Frontal cortex (tissue), 4 donors: ENCODE results near the gene CLEC16A. TPM values are rescaled to one million over a fixed set of nuclear protein-coding genes. Genes with fewer than 3 reads are reported as not detected.

ENCODE experiments used
- DNase-seq, 2 donors: peaks; one replicate each; pipeline ENCODE4 v3.0.0; 2012; ENCODE audit warnings: low spot score in 2 of 2
- FAIRE-seq: peaks from 2 replicates; lab custom pipeline; 2012; peaks lifted over from hg19 to GRCh38; lab: Jason Lieb, UNC
- total RNA-seq: library from RNA; depleted of rRNA; stranded (reverse); fragments of >200 nt; gene quantifications from one replicate; pipeline ENCODE4 v1.2.3, GENCODE V29; 2014
- donor health status: control.
- donor health status: control.
- donor health status: control.

The CLEC16A gene
- total RNA-seq, 1 donor from 2014 or later = 31.4 TPM

- DNase-seq = no peak
- no peak for FAIRE-seq
Observed at GRCh38 chr16:10981697-10982216, 37.4 kb downstream of the CLEC16A start.

GRCh38 chr16:10982465-10983150, 38.2 kb downstream of the CLEC16A start:
- FAIRE-seq = no peak

DNA sequence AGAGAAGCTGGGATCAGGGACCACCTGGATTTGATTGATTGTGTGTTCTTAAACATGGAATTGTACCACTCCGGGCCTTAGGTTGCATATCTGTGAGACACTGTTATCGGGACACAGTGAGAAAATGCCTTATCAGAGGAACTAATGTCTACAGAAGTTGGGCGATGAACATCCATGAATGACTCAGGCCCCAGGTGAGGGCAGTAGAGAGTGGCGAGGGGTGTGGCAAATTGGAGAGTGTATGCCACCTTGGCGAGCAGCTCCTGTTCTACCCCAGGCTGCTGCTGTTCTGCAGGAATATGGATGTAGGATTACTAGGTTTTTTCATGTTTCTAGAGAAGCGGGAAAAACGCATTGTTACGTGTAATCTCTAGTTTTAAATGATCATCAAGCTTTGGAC, 38.8 kb downstream of the CLEC16A start:
- no peak for FAIRE-seq
- no peak for DNase-seq

More at GRCh38 chr16:10982465-10983150, 38.2 kb downstream of the CLEC16A start:
- DNase-seq = no peak

DNA sequence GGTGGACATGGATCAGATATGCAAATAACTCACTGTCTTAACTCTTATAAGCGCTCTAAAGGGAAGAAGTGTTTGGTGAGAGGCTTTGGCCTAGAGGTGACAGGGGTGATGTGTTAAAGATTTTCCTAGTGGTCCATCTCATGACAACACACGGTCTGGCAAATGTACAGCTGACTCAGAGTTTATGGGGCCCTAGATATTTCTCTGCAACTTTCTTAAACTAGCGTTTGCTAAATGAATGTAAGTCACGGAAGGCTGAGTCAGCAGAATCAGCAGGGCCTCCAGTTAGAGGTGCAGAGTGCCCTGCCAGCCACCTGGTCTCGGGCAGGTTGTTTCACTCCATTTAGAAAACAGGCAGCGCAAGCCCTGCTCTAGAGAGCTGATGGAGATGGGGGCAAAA, 40.1 kb downstream of the CLEC16A start:
- DNase-seq (no peak), FAIRE-seq (no peak)

GRCh38 chr16:10987361-10988163, 43.2 kb downstream of the CLEC16A start:
- DNase-seq (no peak), FAIRE-seq (no peak)

- no peak for DNase-seq
- no peak for FAIRE-seq
Observed at GRCh38 chr16:10988164-10988803, 43.9 kb downstream of the CLEC16A start.

DNA sequence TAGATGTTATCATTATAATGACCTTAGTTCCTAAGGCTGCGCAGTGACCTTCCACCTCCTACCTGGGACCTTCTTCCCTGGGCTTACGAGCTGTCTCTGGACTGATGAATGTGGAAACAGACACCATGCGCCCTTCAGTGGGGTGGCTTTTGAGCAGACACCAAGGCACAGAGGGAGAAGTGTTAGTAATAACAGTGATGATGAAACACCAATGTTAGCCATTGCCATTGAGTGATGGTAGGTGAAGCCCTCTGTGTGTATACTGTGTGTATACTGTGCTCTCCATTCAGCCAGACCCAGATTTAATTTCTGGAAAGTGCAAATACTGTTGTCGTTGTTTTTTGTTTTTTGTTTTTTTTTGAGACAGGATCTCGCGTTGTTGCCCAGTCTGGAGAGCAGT, 44.5 kb downstream of the CLEC16A start:
- FAIRE-seq = no peak
- no peak for DNase-seq

GRCh38 chr16:10989559-10989958, 45.2 kb downstream of the CLEC16A start:
- DNase-seq = no peak
- no peak for FAIRE-seq

GRCh38 chr16:10990378-10990777, 46.0 kb downstream of the CLEC16A start:
- FAIRE-seq = no peak
- no peak for DNase-seq

DNA sequence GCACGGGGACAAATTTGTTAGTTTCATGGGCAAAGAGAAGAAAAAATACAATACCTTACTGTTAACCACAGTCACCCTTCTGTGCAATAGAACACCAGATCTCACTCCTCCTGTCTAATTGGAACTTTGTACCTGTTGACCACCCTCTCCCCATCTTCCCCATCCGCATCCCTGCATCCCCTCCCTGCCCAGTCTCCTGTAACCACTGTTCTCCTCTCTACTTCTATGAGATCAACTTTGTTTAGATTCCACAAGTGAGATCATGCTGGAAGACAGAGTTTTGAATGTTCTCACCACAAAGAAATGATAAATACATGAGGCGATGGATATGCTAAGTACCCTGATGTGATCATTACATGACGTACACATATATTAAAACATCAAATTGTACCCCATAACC, 47.7 kb downstream of the CLEC16A start:
- DNase-seq (no peak), FAIRE-seq (no peak)

DNA sequence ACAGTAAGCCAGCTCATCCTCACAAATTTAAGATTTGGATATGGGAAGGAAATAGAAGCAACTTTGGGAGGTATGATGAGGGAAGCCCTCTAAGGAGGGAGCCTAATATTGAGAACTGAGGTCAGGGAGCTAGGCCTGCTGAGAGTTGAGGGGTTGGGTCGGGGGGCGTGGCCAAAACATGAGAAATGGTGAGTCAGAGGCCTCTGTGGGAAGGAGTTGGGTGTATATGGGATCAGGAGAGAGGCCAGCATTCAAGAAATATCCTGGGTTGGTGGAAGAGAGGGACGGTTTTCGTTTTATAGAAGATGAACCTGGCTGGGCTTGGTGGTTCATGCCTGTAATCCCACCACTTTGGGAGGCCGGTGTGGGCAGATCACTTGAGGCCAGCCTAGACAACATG, 48.4 kb downstream of the CLEC16A start:
- no peak for FAIRE-seq

GRCh38 chr16:10993649-10994048, 49.3 kb downstream of the CLEC16A start:
- no peak for FAIRE-seq
- DNase-seq = no peak

More for the DNA sequence above, 48.4 kb downstream of the CLEC16A start:
- no peak for DNase-seq

GRCh38 chr16:10994571-10994970, 50.2 kb downstream of the CLEC16A start:
- FAIRE-seq (no peak), DNase-seq (no peak)

DNA sequence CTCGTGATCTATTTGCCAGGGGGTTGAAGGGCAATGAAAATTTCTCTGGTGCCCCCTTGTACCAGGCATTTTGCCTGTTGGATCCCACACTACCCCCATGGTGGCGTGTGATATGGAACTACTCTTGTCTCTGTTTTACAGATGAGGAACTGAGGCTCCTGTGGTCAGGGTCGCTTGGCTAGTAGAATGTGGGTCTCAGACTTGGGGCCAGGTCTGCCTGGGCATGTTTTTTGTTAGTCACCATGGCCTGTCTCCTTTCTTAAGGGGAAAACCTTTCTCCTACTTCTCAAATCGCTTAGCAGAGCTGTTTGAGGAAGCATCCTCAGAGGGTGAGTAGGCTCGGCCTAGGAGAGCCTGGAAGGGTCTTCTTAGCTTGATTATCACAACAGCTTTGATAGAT, 51.2 kb downstream of the CLEC16A start:
- no peak for DNase-seq
- no peak for FAIRE-seq

DNA sequence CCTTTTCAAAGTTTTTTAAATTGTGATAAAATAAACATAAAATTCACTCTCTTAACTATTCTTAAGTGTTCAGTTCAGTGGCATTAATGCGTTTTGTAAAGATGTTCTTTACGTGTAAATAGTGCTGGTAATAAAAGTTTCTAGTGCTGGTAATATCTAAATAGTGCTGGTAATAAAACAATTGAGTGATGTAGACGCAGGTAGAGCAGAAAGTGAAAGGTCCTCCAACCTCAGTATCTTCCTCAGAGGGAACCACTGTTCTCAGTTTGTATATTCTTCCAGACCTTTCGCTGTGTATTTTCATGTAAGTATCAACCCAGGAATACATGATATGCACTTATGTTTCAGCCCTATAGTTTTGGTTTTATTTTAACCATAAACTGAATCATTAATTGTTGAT, 53.1 kb downstream of the CLEC16A start:
- no peak for FAIRE-seq
- DNase-seq = no peak

GRCh38 chr16:10999300-10999699, 54.9 kb downstream of the CLEC16A start:
- no peak for FAIRE-seq

DNA sequence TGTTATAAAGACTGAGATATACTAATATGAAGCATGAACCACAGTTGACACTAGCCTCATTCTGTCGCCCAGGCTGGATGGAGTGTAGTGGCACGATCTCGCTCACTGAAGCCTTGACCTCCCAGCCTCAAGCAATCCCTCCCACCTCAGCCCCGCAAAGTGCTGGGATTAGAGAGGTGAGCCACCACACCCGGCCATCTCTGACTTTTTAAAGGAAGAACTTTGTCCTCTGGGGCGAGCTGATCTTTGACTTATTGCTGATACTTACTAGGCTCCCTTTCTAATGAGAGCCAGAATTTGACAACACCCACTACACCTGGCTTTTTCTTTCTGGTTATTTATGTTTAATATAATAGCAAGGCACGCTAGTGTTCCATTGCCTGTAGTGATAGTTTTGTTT, 57.2 kb downstream of the CLEC16A start:
- DNase-seq = no peak
- no peak for FAIRE-seq

More at GRCh38 chr16:10999300-10999699, 54.9 kb downstream of the CLEC16A start:
- DNase-seq = no peak

DNA sequence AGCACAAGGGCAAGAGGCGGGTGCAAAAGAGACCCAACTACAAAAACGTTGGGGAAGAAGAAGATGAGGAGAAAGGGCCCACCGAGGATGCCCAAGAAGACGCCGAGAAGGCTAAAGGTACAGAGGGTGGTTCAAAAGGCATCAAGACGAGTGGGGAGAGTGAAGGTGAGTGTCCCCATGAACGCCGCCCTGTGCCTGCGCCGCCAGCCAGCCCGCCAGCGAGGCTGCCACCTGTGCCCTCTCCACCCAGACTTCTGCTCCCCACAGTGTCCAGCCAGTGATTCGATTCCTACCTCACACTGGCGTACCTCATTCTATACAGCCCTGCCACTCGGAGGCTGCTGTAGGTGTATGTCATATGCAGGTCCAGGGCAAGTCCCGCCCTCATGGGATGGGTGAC, 58.8 kb downstream of the CLEC16A start:
- DNase-seq (no peak), FAIRE-seq (no peak)

DNA sequence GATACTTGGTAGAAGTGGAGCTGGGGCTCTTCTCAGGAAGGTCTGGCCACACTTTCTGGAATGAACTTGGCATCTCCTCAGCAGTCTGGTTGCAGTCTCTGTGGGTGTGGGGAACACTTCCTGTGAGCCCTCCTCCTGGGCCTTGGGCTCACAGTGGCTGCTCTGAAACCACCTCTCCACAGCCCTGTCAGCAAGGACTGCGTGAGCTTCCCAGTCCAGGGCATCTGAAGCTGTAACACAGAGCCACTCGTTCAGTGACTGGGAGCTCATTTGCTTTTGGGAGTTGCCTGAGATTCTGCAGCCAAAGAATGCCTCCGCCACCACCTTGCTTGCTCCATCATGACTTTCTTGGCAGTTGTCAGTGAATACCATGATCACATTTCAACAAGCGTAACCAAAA, 60.0 kb downstream of the CLEC16A start:
- DNase-seq (no peak), FAIRE-seq (no peak)

- no peak for FAIRE-seq
Observed at GRCh38 chr16:11004973-11005610, 60.7 kb downstream of the CLEC16A start.

More at GRCh38 chr16:11004973-11005610, 60.7 kb downstream of the CLEC16A start:
- no peak for DNase-seq
